ENCODE data around the gene INPP4B. TPM values are rescaled to one million over a fixed set of nuclear protein-coding genes. Genes with fewer than 3 reads are reported as not detected.

The INPP4B gene
- total and polyA plus RNA-seq, 2 of the 4 experiments (the other 2 are of a cell fraction): 1.8 to 14.0 TPM

- 0 out of 2 replicates have a peak, but pooled peaks have one; percentile 16 for TF ChIP-seq CHD1 (IDR thresholded peaks at IDR 0.05; ENCODE audit: low read depth, low read length)
Observed at GRCh38 chr4:142091691-142092182, 754.4 kb downstream of the INPP4B start (continued).

- Histone ChIP-seq H3K27me3 (ENCODE audit: control insufficient read depth, insufficient read depth, low read length) (no peaks in the 10 kb centered on the region), H3K79me1 (ENCODE audit: low read depth in 1 of 2, low read length in 2 of 2) (no peaks in the 10 kb centered on the region), H2AFZ (replicated peaks; ENCODE audit: low read length, poor library complexity) (no peak overlapping the region), H3K18ac (ENCODE audit: low read depth, low read length) (peak overlapping the region; percentile 95), H2BK20ac (ENCODE audit: low read depth, low read length) (peak overlapping the region; percentile 94), H3K9me1 (ENCODE audit: insufficient read depth, low read length) (peaks cover 8% of the 10 kb centered on the region), H3K4ac (ENCODE audit: low read depth, low read length) (peak overlapping the region; percentile 95; the same call in 1 of the 2 replicates), H4K5ac (ENCODE audit: low read depth, low read length) (peak overlapping the region; percentile 88; the same call in 1 of the 2 replicates), H2AK9ac (replicated peaks; ENCODE audit: low read depth, low read length, poor library complexity) (no peak overlapping the region), H3K4me2 (ENCODE audit: low read depth, low read length) (peak overlapping the region; percentile 56; the same call in 1 of the 2 replicates), H3K27ac (ENCODE audit: insufficient read depth, low read length) (peak overlapping the region; percentile 87), H4K91ac (ENCODE audit: insufficient read depth, low read depth, low read length) (peak overlapping the region; percentile 81; the same call in 1 of the 2 replicates), H4K8ac (ENCODE audit: low read depth in 2 of 2, low read length in 2 of 2) (peak overlapping the region; percentile 67 to 93), H3K4me1 (ENCODE audit: control insufficient read depth, insufficient read depth, low read length) (peaks cover 11% of the 10 kb centered on the region), H3K23ac (ENCODE audit: low read depth, low read length) (peak overlapping the region; percentile 87; the same call in 1 of the 2 replicates), H3K36me3 (ENCODE audit: control insufficient read depth, insufficient read depth, low read length) (no peaks in the 10 kb centered on the region), H2AK5ac (ENCODE audit: low read depth, low read length) (no peak overlapping the region), H3K56ac (ENCODE audit: extremely low read depth, insufficient read depth, low read length) (peak overlapping the region; percentile 87; the same call in 1 of the 2 replicates), H3K9ac (ENCODE audit: low read depth, low read length) (no peak overlapping the region), H2BK120ac (ENCODE audit: low read depth, low read length) (peak overlapping the region; percentile 92), H2BK15ac (ENCODE audit: low read depth, low read length) (peak overlapping the region; percentile 97; the same call in 2 of the 3 replicates), H3K4me3 (ENCODE audit: insufficient read depth, low read depth, low read length) (no peak overlapping the region), H3K9me3 (ENCODE audit: control insufficient read depth, insufficient read depth, low read length) (no peaks in the 10 kb centered on the region), H2BK5ac (ENCODE audit: low read depth, low read length, poor library complexity, severe bottlenecking) (peak overlapping the region; percentile 100), H3K14ac (replicated peaks; ENCODE audit: low read depth, low read length) (peak overlapping the region; percentile 95), H4K20me1 (ENCODE audit: insufficient read depth, low read length) (no peaks in the 10 kb centered on the region)
- intact Hi-C loops (cut with micrococcal nuclease): loop anchor here (5.0 to 10.0 kb wide), 4 partner anchors 266 to 866 kb away; partner anchors contain the start of gene ZNF330
- in situ Hi-C loops (cut with MboI; ENCODE audit: low sequenced_read_pairs): no loop called here
- ChIA-PET CTCF (no interaction called here), POLR2A (ENCODE audit: unreplicated experiment) (interaction anchor here (0.5 kb wide), 1 partner anchor 758 kb away, joined by 3 read pairs; no protein-coding TSS in a partner anchor)
- WGBS, 2 experiments (ENCODE audit: extremely low coverage in 2 of 2, insufficient read length in 1 of 2): no CpG with 5 or more reads among the region's 4 CpGs
- dilution Hi-C loops (cut with HindIII; ENCODE audit: low sequenced_read_pairs, unreplicated experiment): no loop called here
- ATAC-seq (ENCODE audit: low read depth) (peak; percentile 50), DNase-seq (peak; percentile 97)
- 0 out of 2 replicates have a peak, but pooled peaks have one; percentile 2 for TF ChIP-seq CHD1 (IDR thresholded peaks at IDR 0.05; ENCODE audit: low read depth, low read length)
- TF ChIP-seq RCOR1 (IDR thresholded peaks at IDR 0.05; ENCODE audit: insufficient replicate concordance, low read length): peak; percentile 5
- no peak for TF ChIP-seq NFE2L2 (IDR thresholded peaks at IDR 0.05; ENCODE audit: low read depth, low read length)
- no peak for TF ChIP-seq POLR2A (IDR thresholded peaks at IDR 0.05; ENCODE audit: low read depth, low read length)
- TF ChIP-seq MXI1 (IDR thresholded peaks at IDR 0.05; ENCODE audit: borderline replicate concordance, low read depth, low read length): no peak
- TF ChIP-seq RFX5 (IDR thresholded peaks at IDR 0.05; ENCODE audit: low read depth, low read length): no peak
- no peak for TF ChIP-seq MAFK (IDR thresholded peaks at IDR 0.05; ENCODE audit: low read depth, low read length)
- no peak for TF ChIP-seq BHLHE40 (IDR thresholded peaks at IDR 0.05; ENCODE audit: low read depth, low read length)
- peak; percentile 99 for TF ChIP-seq CEBPB (IDR thresholded peaks at IDR 0.05; ENCODE audit: low read depth, low read length)
- no peak for TF ChIP-seq USF2 (IDR thresholded peaks at IDR 0.05; ENCODE audit: low read depth, low read length)
- TF ChIP-seq FOS (IDR thresholded peaks at IDR 0.05; ENCODE audit: low read depth, low read length): peak; percentile 58
- BruUV-seq (replicated peaks): TSS peak; percentile 66
Observed at GRCh38 chr4:142091085-142091513, 755.0 kb downstream of the INPP4B start.
